IPS DF 6.9 (cell line): ENCODE results near the gene XYLT1.
"Not testable (repeated sequence)": the region's sequence is repeated elsewhere in the genome, so short reads cannot be mapped to it uniquely, and the experiment has no call there.

Experiments used
- DNase-seq: peaks from one replicate; pipeline ENCODE4 v3.0.0-alpha.2; 2013; ENCODE audit warnings: low read depth, low spot score
- H3K27ac ChIP-seq: one replicate; pipeline ENCODE4 v1.5.1; 2013; ENCODE audit warnings: low read length, control low read depth
- H3K27me3 ChIP-seq: 2 replicates; pipeline ENCODE4 v1.6.1; 2013; ENCODE audit warnings: mild to moderate bottlenecking, low read length; ENCODE audit not compliant: control insufficient read depth, insufficient read depth
- H3K36me3 ChIP-seq: 2 replicates; pipeline ENCODE4 v1.6.1; 2013; ENCODE audit warnings: low read length; ENCODE audit not compliant: control insufficient read depth, insufficient read depth
- H3K4me1 ChIP-seq: 2 replicates; pipeline ENCODE4 v1.6.1; 2013; ENCODE audit warnings: low read length; ENCODE audit not compliant: control insufficient read depth, insufficient read depth
- H3K4me3 ChIP-seq: 2 replicates; pipeline ENCODE4 v1.5.1; 2013; ENCODE audit warnings: mild to moderate bottlenecking, low read length
- H3K9me3 ChIP-seq: 2 replicates; pipeline ENCODE4 v1.6.1; 2013; ENCODE audit warnings: low read length, inconsistent platforms; ENCODE audit not compliant: control insufficient read depth, insufficient read depth
- WGBS: extraction: QIAGEN DNeasy Blood & Tissue Kit; methylation state at CpG from one replicate; pipeline ENCODE4 v1.1.7; 2013; ENCODE audit warnings: mixed read lengths, missing lambda C conversion rate; ENCODE audit not compliant: insufficient read length, insufficient coverage; 5-methylcytosine and 5-hydroxymethylcytosine counted together

XYLT1 gene

DNA sequence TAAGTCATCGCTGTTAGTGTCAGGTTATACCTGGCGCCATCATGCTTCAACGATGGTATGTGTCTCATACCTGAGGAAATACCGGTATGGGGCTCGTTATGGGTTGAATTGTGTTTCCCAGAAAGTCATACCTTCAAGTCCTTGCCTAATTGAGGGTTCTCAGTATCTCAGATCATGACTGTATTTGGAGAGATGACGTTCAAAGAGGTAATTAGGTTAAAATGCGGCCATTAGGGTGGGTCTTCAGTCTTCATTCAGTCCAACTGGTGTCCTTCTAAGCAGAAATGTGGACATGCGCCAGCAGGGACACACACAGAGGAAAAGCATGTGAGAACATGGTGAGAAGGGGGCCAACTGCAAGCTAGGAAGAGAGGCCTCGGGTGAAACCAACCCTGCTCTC is 37.5 kb upstream of the XYLT1 start:
- DNase-seq = no peak
- no CpG with 5 or more reads among the region's 9 CpGs for WGBS
- no peaks in the 10 kb centered on the region for H3K27me3 ChIP-seq
- no peak overlapping the region for H3K27ac ChIP-seq
- H3K36me3 ChIP-seq = no peaks in the 10 kb centered on the region
- H3K4me1 ChIP-seq = no peaks in the 10 kb centered on the region
- H3K4me3 ChIP-seq = no peak overlapping the region
- no peaks in the 10 kb centered on the region for H3K9me3 ChIP-seq

DNA sequence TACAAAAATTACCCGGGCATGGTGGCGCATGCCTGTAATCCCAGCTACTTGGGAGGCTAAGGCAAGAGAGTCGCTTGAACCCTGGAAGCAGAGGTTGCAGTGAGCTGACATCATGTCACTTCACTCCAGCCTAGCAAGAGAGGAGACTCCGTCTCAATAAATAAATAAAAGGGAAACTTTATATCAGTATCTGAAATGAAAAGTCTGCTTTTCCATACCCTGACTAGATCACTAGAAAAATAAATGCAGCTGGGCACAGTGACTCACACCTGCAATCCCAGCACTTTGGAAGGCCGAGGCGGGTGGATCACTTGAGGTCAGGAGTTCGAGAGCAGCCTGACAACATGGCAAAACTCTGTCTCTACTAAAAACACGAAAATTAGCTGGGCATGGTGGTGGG is 36.8 kb upstream of the XYLT1 start:
- not testable (repeated sequence) for H3K4me1 ChIP-seq, H3K27me3 ChIP-seq, H3K27ac ChIP-seq, DNase-seq, H3K9me3 ChIP-seq, H3K4me3 ChIP-seq, H3K36me3 ChIP-seq
- WGBS = no CpG with 5 or more reads among the region's 8 CpGs

DNA sequence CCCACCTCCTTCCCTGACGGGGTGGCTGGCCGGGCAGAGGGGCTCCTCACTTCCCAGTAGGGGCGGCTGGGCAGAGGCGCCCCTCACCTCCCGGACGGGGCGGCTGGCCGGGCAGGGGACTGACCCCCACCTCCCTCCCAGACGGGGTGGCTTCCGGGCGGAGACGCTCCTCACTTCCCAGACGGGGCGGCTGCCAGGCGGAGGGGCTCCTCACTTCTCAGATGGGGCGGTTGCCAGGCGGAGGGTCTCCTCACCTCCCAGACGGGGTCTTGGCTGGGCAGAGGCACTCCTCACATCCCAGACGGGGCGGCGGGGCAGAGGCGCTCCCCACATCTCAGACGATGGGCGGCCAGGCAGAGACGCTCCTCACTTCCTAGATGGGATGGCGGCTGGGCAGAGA is 35.1 kb upstream of the XYLT1 start:
- not testable (repeated sequence) for H3K4me1 ChIP-seq, H3K4me3 ChIP-seq, H3K27me3 ChIP-seq, DNase-seq, H3K36me3 ChIP-seq, H3K27ac ChIP-seq, H3K9me3 ChIP-seq
- WGBS = no CpG with 5 or more reads among the region's 26 CpGs

DNA sequence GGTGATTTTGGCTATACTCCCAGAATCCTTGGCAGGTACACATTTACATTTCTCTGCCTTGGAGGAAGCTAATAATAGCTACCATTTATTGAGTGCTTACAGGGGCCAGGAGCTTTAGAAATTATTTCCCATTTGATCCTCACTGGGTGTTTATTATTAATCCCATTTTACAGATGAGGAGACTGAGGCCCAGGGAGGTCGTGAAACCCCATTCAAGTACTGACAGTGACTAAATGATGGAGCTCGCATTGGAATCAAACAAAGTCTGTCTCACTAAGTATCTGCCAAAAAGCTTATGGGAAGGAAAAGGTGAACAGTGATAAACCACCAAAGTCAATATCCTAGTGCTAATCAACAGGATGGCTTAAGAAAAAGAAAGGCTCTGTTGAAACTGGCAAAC is 33.3 kb upstream of the XYLT1 start:
- WGBS = no CpG with 5 or more reads among the region's 2 CpGs
- Histone ChIP-seq H3K4me1 (no peaks in the 10 kb centered on the region), H3K4me3 (no peak overlapping the region), H3K27me3 (no peaks in the 10 kb centered on the region), H3K36me3 (no peaks in the 10 kb centered on the region), H3K9me3 (no peaks in the 10 kb centered on the region), H3K27ac (no peak overlapping the region)
- no peak for DNase-seq

DNA sequence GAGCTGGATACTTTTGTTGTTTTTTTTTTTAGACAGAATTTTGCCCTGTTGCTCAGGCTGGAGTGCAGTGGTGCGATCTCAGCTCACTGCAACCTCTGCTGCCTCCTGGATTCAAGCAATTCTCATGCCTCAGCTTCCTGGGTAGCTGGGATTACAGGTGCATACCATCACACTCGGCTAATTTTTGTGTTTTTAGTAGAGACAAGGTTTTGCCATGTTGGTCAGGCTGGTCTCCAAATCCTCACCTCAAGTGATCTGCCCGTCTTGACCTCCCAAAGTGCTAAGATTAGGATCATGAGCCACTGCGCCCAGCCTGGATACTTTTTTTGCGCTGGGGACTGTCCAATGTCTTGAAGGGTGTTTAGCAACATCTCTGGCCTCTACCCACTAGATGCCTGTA is 32.6 kb upstream of the XYLT1 start:
- no peak for DNase-seq
- H3K27me3 ChIP-seq = no peaks in the 10 kb centered on the region
- no peaks in the 10 kb centered on the region for H3K36me3 ChIP-seq
- H3K9me3 ChIP-seq = no peaks in the 10 kb centered on the region
- H3K4me3 ChIP-seq = no peak overlapping the region
- no peaks in the 10 kb centered on the region for H3K4me1 ChIP-seq
- H3K27ac ChIP-seq = no peak overlapping the region
- no CpG with 5 or more reads among the region's 5 CpGs for WGBS

DNA sequence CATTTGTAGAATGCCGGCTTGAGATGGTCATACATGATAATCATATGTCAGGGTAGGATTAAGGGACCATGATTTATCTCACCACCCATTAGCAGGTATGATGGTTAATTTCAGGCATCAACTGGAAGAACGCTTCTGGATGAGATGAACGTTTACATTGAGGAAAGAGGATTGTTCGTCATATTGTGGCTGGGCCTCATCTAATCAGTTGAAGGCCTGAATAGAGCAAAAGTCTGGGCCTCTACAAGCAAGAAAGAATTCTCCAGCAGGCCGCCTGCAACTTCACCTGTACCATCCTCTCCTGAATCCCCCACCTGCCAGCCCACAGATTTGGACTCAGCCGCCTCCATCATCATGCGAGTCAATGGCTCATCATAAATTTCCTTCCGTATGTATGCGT is 30.6 kb upstream of the XYLT1 start:
- H3K27ac ChIP-seq = no peak overlapping the region
- H3K4me1 ChIP-seq = no peaks in the 10 kb centered on the region
- WGBS = no CpG with 5 or more reads among the region's 9 CpGs
- H3K27me3 ChIP-seq = no peaks in the 10 kb centered on the region
- no peak for DNase-seq
- H3K36me3 ChIP-seq = no peaks in the 10 kb centered on the region
- H3K4me3 ChIP-seq = no peak overlapping the region
- no peaks in the 10 kb centered on the region for H3K9me3 ChIP-seq

DNA sequence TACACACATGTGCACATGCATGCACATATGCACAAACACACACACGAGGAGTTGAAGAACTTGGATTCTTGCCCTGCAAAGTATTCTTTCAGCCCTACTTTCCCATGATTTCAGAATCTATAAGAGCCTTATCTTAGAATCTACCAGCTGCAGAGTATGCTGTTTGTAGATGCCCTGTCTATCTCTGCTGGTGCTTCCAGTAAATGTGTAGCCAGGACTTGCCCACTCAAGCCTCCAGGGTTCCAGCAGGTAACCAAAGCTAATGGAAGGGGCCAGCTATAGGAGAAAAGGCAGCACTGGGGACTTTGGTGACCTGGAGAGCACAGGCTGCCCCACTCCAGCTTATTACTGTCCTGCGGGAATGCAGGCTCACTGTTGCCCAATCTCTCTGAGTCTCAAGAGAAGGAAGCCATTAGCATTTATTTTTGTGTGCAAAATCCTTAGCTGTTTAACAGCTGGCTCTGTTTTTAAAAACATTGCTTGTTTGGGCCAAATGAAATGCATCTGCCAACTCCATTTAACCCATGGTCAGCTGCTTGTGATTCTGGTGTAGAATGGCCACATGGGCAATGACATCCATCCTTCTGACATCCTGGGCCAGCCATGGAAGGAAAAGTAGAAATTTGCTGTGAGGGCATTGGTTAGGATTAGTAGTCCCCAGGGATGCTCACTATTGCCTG is 28.6 kb upstream of the XYLT1 start:
- Histone ChIP-seq H3K27ac (no peak overlapping the region), H3K9me3 (no peaks in the 10 kb centered on the region), H3K36me3 (no peaks in the 10 kb centered on the region), H3K27me3 (no peaks in the 10 kb centered on the region), H3K4me1 (no peaks in the 10 kb centered on the region), H3K4me3 (no peak overlapping the region)
- DNase-seq = no peak
- WGBS = no CpG with 5 or more reads among the region's 2 CpGs

DNA sequence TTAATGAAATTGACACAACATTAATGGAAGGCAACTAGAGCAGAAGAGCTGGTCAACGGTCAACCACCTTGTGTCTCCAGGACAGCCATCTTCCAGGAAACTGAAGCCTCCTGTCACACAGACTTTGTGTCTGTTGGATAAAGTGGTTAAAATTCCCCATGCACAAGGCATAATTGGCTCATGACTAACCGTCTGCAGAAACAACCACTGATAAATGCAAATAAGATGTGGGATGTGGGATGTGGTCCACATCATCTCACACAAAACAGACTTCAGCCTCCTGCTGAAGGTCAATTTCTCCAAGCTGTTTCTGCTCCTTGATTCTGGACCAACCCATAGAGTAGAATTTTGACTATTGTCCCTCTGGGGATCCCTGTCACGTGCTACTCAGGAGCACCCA is 26.9 kb upstream of the XYLT1 start:
- Histone ChIP-seq H3K4me1 (no peaks in the 10 kb centered on the region), H3K9me3 (no peaks in the 10 kb centered on the region), H3K27ac (no peak overlapping the region), H3K4me3 (no peak overlapping the region), H3K36me3 (no peaks in the 10 kb centered on the region), H3K27me3 (no peaks in the 10 kb centered on the region)
- WGBS = no CpG with 5 or more reads among the region's 3 CpGs
- no peak for DNase-seq

DNA sequence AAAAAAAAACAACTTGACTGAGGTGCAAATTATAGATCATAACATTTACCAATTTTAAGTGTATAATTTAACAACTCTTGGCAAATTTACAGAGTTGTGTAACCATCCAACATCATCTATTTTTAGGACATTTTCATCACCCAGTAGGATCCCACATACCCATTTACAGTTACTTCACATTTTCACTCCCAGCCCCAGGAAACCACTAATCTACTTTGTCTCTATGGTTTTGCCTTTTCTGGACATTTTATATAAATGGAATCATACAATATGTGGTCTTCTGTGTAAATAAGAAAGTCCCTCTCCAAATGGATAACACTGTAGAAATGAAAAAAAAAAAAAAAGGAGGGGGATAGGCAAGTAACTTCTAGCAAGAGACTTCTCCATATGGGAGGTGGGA is 26.1 kb upstream of the XYLT1 start:
- Histone ChIP-seq H3K36me3 (no peaks in the 10 kb centered on the region), H3K9me3 (no peaks in the 10 kb centered on the region)
- no peak for DNase-seq

DNA sequence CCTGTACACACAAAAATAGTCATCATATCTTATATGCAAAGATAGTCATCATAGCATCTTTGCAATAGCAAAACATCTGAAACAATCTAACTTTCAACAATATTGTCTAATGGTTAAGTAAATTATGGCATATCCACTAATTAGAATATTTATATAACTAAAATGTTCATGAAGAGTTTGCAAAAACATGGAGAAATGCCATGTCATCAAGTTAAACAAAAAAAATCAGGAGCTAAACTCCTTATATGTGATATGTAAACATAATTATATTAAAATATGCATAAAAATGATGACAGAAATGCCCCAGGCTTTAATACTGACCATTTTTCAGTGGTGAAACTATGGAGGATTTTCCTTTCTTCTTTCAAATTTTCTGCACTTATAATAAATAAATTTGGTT is 22.3 kb upstream of the XYLT1 start:
- Histone ChIP-seq H3K27me3 (no peaks in the 10 kb centered on the region), H3K4me1 (no peaks in the 10 kb centered on the region), H3K9me3 (no peaks in the 10 kb centered on the region), H3K4me3 (no peak overlapping the region), H3K27ac (no peak overlapping the region), H3K36me3 (no peaks in the 10 kb centered on the region)
- DNase-seq = no peak

More for the DNA sequence above, 26.1 kb upstream of the XYLT1 start:
- H3K4me3 ChIP-seq = no peak overlapping the region
- H3K4me1 ChIP-seq = no peaks in the 10 kb centered on the region
- H3K27ac ChIP-seq = no peak overlapping the region
- H3K27me3 ChIP-seq = no peaks in the 10 kb centered on the region

DNA sequence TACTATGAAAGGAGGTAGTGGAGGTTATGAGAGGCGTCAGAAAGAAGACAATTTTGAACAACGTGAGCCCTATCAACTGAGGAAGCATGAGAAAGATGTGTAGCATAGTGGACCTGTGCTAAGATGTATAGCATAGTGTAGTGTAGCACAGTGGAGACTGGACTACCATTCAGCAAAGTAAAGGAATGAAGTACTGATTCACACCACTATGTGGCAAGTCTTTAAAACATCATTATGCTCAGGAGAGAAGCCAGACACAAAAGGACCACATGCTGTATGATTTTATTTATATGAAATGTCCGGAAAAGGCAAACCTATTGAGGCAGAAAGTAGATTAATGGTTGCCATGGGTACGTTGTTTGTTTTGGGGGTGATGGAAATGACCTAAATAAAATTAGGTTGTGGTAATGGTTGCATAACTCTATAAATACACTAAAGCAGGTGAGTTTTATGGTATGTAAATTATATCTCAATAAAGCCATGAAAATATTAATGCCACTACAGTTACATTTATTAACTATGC is 20.4 kb upstream of the XYLT1 start:
- WGBS = no CpG with 5 or more reads among the region's 4 CpGs
- no peaks in the 10 kb centered on the region for H3K4me1 ChIP-seq
- no peaks in the 10 kb centered on the region for H3K9me3 ChIP-seq
- H3K4me3 ChIP-seq = no peak overlapping the region
- no peak overlapping the region for H3K27ac ChIP-seq
- no peaks in the 10 kb centered on the region for H3K36me3 ChIP-seq
- DNase-seq = no peak
- H3K27me3 ChIP-seq = no peaks in the 10 kb centered on the region
